Gastroesophageal sphincter (tissue), 4 donors: ENCODE results near the gene SPAG16. TPM values are rescaled to one million over a fixed set of nuclear protein-coding genes. Genes with fewer than 3 reads are reported as not detected.

Experiments used
- ATAC-seq: fragments of 150-250 bp; one replicate; pipeline ENCODE4 v1.9.1; 2016; ENCODE audit warnings: mild to moderate bottlenecking, moderate library complexity
- H3K27ac ChIP-seq, 4 donors: fragments of 200-600 bp; sonication (generic) in 3 of 4; 1 replicate in 3 of 4; 2 replicates in 1 of 4; pipeline ENCODE4 v1.5.1; 2016 to 2019
- H3K27me3 ChIP-seq: fragments of 200-600 bp; sonication (generic); one replicate; pipeline ENCODE4 v1.5.1; 2019
- H3K36me3 ChIP-seq, 2 donors: fragments of 200-600 bp; sonication (generic); one replicate each; pipeline ENCODE4 v1.5.1; 2019; ENCODE audit warnings: control low read depth in 1 of 2
- H3K4me1 ChIP-seq, 3 donors: fragments of 200-600 bp; sonication (generic); 1 replicate in 2 of 3; 2 replicates in 1 of 3; pipeline ENCODE4 v1.5.1; 2016 to 2019; ENCODE audit warnings: control low read depth in 2 of 3
- H3K4me3 ChIP-seq, 2 donors: fragments of 200-600 bp; sonication (generic); one replicate each; pipeline ENCODE4 v1.5.1; 2019; ENCODE audit warnings: mild to moderate bottlenecking in 1 of 2, moderate library complexity in 1 of 2
- H3K9me3 ChIP-seq, 3 donors: fragments of 200-600 bp; sonication (generic); one replicate each; pipeline ENCODE4 v1.5.1; 2017 to 2019; ENCODE audit warnings: control low read depth in 2 of 3
- EP300 ChIP-seq: sonication (generic); formaldehyde crosslinking; IDR thresholded peaks from one replicate; pipeline ENCODE4 v1.6.1; 2017; ENCODE audit warnings: antibody characterized with exemption, mild to moderate bottlenecking
- POLR2A ChIP-seq, 2 donors: fragments of 450-650 bp; IDR thresholded peaks; one replicate each; pipeline ENCODE4 v1.6.1; 2017; ENCODE audit warnings: antibody characterized with exemption in 2 of 2, mild to moderate bottlenecking in 2 of 2, moderate library complexity in 1 of 2
- POLR2AphosphoS5 ChIP-seq: sonication (generic); formaldehyde crosslinking; IDR thresholded peaks from one replicate; pipeline ENCODE4 v1.6.1; 2017; ENCODE audit warnings: antibody characterized with exemption
- WGBS, 2 donors: methylation state at CpG; one replicate each; pipeline ENCODE4 v1.1.5; 2018; ENCODE audit warnings: low coverage in 1 of 2; 5-methylcytosine and 5-hydroxymethylcytosine counted together
- total RNA-seq, 4 donors: library from RNA; depleted of rRNA; stranded (reverse); fragments of >200 nt; gene quantifications; one replicate each; pipeline ENCODE4 v1.1.0, GENCODE V29; 2016
- TF ChIP-seq, protein P1 (sequence below), 4 experiments: fragments of 200-600 bp in 2 of 4; fragments of 450-650 bp in 2 of 4; sonication (generic) in 1 of 4; IDR thresholded peaks; one replicate each; pipeline ENCODE4 v1.5.1; 2017 to 2019; ENCODE audit warnings: antibody characterized with exemption in 4 of 4, mild to moderate bottlenecking in 2 of 4, moderate library complexity in 2 of 4

The SPAG16 gene
- total RNA-seq, 4 donors from 2014 or later = 28.9 to 39.8 (median 36.7) TPM

DNA sequence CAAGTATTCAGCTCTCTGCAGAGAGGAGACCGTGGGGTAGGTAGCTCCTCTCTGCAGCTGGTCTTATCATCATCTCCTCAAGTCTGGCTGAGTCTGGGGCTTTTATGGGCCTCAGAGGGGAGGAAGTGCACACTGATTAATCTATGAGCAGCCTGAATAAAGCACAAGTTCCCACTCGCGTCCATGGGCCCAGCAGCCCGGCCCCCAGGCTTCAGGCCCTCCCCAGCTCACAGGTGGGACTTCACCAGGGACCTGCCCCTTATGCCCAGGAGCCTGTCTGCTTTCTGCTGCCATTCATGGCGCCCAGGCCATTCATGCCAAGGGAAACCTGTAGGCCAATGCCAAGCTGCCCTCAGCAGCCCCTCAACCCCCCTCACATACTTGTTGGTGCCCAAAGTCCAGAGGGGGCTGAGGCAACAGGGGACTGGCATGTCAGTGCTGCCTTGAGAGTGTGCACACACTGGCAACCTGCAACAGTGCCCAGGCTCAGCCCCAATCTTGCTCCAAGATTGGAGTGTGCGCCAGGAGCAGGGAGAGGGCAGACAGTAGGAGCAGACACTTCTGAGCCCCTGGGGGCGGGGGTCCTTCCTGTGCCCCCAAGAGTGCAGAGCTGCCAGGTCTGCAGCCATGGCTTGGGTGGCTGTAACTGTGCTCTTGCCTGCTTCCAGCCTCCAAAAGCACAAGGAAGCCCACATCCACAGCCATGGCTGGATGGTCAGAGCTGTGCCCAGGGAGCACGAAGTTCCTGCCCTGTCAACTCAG lies 751.0 kb downstream of the SPAG16 start:
- H3K36me3 ChIP-seq = no peaks in the 10 kb centered on the region
- H3K27me3 ChIP-seq = no peaks in the 10 kb centered on the region
- peaks cover 0 to 4% (median 0%) of the 10 kb centered on the region in 3 donors for H3K9me3 ChIP-seq
- ATAC-seq = no peak
- H3K4me3 ChIP-seq = no peak overlapping the region
- H3K4me1 ChIP-seq = no peaks in the 10 kb centered on the region
- H3K27ac ChIP-seq = no peak overlapping the region
- 86 to 100% methylated on average over 1 to 2 of the region's 8 CpGs for WGBS, 2 donors
- no peak for TF ChIP-seq POLR2AphosphoS5
- TF ChIP-seq, protein P1, sequence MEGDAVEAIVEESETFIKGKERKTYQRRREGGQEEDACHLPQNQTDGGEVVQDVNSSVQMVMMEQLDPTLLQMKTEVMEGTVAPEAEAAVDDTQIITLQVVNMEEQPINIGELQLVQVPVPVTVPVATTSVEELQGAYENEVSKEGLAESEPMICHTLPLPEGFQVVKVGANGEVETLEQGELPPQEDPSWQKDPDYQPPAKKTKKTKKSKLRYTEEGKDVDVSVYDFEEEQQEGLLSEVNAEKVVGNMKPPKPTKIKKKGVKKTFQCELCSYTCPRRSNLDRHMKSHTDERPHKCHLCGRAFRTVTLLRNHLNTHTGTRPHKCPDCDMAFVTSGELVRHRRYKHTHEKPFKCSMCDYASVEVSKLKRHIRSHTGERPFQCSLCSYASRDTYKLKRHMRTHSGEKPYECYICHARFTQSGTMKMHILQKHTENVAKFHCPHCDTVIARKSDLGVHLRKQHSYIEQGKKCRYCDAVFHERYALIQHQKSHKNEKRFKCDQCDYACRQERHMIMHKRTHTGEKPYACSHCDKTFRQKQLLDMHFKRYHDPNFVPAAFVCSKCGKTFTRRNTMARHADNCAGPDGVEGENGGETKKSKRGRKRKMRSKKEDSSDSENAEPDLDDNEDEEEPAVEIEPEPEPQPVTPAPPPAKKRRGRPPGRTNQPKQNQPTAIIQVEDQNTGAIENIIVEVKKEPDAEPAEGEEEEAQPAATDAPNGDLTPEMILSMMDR (IDR thresholded peaks at IDR 0.05) = no peak

DNA sequence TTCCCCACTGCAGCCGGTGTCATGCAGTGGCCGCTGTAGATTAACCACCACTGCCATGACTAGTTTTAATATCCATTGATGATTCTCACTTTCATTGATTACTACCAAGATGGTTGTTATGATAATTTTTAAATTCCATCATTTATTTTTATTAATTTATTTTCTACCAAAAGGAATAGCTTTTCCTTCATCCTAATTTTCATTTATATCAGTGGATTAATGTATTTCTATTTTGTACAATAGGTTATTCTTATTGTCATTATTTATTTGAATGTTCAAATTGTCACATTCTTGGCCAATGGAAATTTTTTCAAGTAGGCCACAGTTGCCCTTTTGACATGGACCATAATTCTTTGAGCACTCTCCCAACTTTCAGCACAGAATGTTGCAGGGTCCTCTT lies 751.7 kb downstream of the SPAG16 start:
- no peak for ATAC-seq
- 86 to 100% methylated on average over 2 of the region's 2 CpGs for WGBS, 2 donors
- Histone ChIP-seq H3K9me3 (peaks cover 0 to 9% (median 0%) of the 10 kb centered on the region in 3 donors), H3K36me3 (no peaks in the 10 kb centered on the region), H3K27ac (no peak overlapping the region), H3K4me3 (no peak overlapping the region), H3K4me1 (no peaks in the 10 kb centered on the region), H3K27me3 (no peaks in the 10 kb centered on the region)
- TF ChIP-seq, protein P1 (IDR thresholded peaks at IDR 0.05) = no peak
- TF ChIP-seq EP300 = no peak
- TF ChIP-seq POLR2A (IDR thresholded peaks at IDR 0.05) = no peak
- TF ChIP-seq POLR2AphosphoS5 = no peak

DNA sequence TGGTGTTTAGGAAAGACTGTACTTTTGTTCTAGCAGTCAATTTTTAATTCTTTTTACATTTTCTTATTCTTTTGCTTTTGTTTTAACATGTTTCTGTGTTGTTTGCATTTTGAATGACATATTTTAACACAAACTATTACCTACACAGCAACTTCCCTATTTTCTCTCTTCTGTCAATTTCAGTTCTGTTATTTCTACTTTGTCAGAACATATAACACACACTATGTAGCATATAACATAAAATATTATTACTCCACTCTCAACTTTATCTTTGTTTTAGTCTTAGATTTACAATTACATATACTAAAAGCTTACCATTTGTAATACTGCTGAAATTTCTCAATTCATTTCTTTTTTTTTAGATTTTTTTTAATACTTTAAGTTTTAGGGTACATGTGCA lies 753.9 kb downstream of the SPAG16 start:
- no peak overlapping the region for H3K4me3 ChIP-seq
- no peaks in the 10 kb centered on the region for H3K36me3 ChIP-seq
- H3K4me1 ChIP-seq = no peaks in the 10 kb centered on the region
- H3K27me3 ChIP-seq = no peaks in the 10 kb centered on the region
- no peak for ATAC-seq
- no peak for TF ChIP-seq EP300
- TF ChIP-seq, protein P1 (IDR thresholded peaks at IDR 0.05) = no peak
- no peak for TF ChIP-seq POLR2A (IDR thresholded peaks at IDR 0.05)
- TF ChIP-seq POLR2AphosphoS5 = no peak
- H3K27ac ChIP-seq = no peak overlapping the region
- H3K9me3 ChIP-seq = peaks cover 0 to 13% (median 0%) of the 10 kb centered on the region in 3 donors

DNA sequence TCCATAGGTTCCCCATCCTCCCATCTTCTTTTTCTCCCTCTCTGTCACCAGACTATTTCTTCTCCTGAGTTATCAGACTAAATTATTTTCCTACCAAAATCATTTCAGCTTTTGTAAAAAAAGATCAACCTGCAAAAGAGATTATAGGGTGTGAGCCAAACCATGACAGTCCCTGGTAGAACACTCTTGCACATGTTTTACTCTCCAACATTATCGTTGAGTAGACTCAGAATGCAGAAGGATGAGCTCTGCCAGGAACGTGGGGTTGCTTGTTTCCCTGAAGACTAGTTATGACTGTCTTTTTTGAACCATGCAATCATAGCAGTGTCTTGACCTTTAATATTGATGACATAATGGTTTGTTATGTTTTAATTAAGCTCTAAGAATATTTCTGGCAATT lies 766.5 kb downstream of the SPAG16 start:
- Histone ChIP-seq H3K27ac (no peak overlapping the region), H3K36me3 (no peaks in the 10 kb centered on the region), H3K4me3 (no peak overlapping the region), H3K4me1 (no peaks in the 10 kb centered on the region), H3K9me3 (no peaks in the 10 kb centered on the region), H3K27me3 (no peaks in the 10 kb centered on the region)
- TF ChIP-seq POLR2A (IDR thresholded peaks at IDR 0.05) (no peak), EP300 (no peak), POLR2AphosphoS5 (no peak)
- TF ChIP-seq, protein P1 (IDR thresholded peaks at IDR 0.05) = no peak
- 31 to 55% methylated on average over 2 of the region's 2 CpGs for WGBS, 2 donors
- no peak for ATAC-seq

DNA sequence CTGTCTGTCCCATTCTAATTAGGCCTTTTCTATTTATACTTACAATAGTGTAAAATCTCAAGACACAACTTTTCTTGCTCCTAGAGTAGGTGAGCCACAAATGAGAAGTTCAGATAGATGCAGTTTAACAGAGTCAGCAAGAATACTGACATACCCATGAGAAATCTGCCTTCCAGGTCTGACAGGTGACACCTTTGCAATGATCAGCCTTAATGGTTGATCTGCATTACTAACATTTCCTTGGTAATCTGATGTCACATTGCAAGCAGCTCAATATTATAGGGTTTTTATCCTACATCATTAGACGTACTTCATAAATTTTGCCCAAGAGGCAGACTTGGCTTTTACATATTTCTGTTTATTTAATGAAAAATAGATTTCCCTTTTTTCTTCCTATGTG lies 767.3 kb downstream of the SPAG16 start:
- Histone ChIP-seq H3K36me3 (no peaks in the 10 kb centered on the region), H3K27me3 (no peaks in the 10 kb centered on the region), H3K4me1 (no peaks in the 10 kb centered on the region), H3K27ac (no peak overlapping the region), H3K9me3 (no peaks in the 10 kb centered on the region), H3K4me3 (no peak overlapping the region)
- ATAC-seq = no peak
- 67 to 69% methylated on average over 1 of the region's 1 CpG for WGBS, 2 donors
- no peak for TF ChIP-seq POLR2A (IDR thresholded peaks at IDR 0.05)
- TF ChIP-seq, protein P1 (IDR thresholded peaks at IDR 0.05) = no peak
- no peak for TF ChIP-seq POLR2AphosphoS5
